ENCODE measurements around the gene PPP4R3A.

DNA sequence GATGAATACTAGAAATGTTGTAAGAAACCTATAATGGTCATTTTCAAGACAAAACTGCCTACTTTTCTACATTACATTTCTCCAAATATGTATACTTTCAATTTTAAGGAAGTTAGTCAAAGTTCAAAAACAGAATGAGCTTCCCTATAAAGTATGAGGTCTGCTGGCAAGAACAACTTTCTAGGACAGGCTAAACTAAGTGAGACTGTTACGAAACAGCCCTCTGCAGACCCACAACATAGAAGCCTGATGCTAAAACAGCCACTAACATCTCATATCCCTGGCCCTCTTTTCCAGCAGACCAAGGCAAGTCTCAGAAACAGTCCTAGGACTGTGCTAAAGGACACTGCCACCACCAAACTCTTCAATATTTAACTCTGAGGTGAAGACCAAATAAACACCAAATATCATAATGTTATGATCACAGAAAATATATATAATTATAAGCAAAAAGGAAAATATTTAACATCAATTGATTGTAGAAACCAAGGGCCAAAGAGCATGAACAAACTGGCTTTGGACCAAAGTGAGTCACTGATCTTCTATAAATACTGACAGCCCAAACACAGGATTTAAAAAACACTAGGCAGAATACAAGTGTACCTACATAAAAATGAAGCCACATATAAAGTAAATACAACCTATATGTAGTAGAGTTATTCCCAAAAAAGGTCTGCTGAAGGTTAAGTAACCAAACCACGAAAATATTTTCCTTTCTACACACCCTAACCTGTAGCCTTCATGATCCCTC, 27.7 kb downstream of the PPP4R3A start:
- TF ChIP-seq, protein P1, sequence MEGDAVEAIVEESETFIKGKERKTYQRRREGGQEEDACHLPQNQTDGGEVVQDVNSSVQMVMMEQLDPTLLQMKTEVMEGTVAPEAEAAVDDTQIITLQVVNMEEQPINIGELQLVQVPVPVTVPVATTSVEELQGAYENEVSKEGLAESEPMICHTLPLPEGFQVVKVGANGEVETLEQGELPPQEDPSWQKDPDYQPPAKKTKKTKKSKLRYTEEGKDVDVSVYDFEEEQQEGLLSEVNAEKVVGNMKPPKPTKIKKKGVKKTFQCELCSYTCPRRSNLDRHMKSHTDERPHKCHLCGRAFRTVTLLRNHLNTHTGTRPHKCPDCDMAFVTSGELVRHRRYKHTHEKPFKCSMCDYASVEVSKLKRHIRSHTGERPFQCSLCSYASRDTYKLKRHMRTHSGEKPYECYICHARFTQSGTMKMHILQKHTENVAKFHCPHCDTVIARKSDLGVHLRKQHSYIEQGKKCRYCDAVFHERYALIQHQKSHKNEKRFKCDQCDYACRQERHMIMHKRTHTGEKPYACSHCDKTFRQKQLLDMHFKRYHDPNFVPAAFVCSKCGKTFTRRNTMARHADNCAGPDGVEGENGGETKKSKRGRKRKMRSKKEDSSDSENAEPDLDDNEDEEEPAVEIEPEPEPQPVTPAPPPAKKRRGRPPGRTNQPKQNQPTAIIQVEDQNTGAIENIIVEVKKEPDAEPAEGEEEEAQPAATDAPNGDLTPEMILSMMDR (IDR thresholded peaks at IDR 0.05 in 2 of 3, conservative IDR thresholded peaks at IDR 0.05 in 1 of 3; ENCODE audit: control insufficient read depth in 2 of 3, extremely low read depth in 1 of 3, insufficient read depth in 1 of 3, low read depth in 3 of 3, low read length in 3 of 3) = no peak
- TF ChIP-seq ZNF622 (IDR thresholded peaks at IDR 0.05) (no peak), ASH2L (IDR thresholded peaks at IDR 0.05; ENCODE audit: borderline replicate concordance, low read depth) (no peak), NFYA (IDR thresholded peaks at IDR 0.05; ENCODE audit: borderline replicate concordance, low read depth, low read length) (no peak), KDM1A (IDR thresholded peaks at IDR 0.05; ENCODE audit: borderline replicate concordance) (no peak)

Measured in GM12878 (cell line).